Suprapubic skin (tissue), 4 donors: ENCODE data around the gene PDLIM3. TPM values are rescaled to one million over a fixed set of nuclear protein-coding genes. Genes with fewer than 3 reads are reported as not detected.

ENCODE experiments used
- DNase-seq, 2 donors: peaks; one replicate each; pipeline ENCODE4 v3.0.0-alpha.2; 2019; ENCODE audit warnings: low spot score in 2 of 2
- H3K27ac ChIP-seq: fragments of 200-600 bp; sonication (generic); one replicate; pipeline ENCODE4 v1.5.1; 2019
- H3K27me3 ChIP-seq: fragments of 200-600 bp; sonication (generic); one replicate; pipeline ENCODE4 v1.5.1; 2019
- H3K36me3 ChIP-seq: fragments of 200-600 bp; sonication (generic); one replicate; pipeline ENCODE4 v1.5.1; 2019
- H3K4me1 ChIP-seq: fragments of 200-600 bp; sonication (generic); one replicate; pipeline ENCODE4 v1.5.1; 2019
- H3K4me3 ChIP-seq: fragments of 200-600 bp; sonication (generic); one replicate; pipeline ENCODE4 v1.5.1; 2019; ENCODE audit warnings: mild to moderate bottlenecking
- H3K9me3 ChIP-seq: fragments of 200-600 bp; sonication (generic); one replicate; pipeline ENCODE4 v1.5.1; 2019
- CTCF ChIP-seq, 2 donors: fragments of 200-600 bp in 1 of 2; fragments of 450-650 bp in 1 of 2; sonication (generic) in 1 of 2; IDR thresholded peaks; one replicate each; pipeline ENCODE4 v1.5.1; 2016 to 2019; ENCODE audit warnings: antibody characterized with exemption in 2 of 2, mild to moderate bottlenecking in 1 of 2, moderate library complexity in 1 of 2
- EP300 ChIP-seq: sonication (generic); formaldehyde crosslinking; IDR thresholded peaks from one replicate; pipeline ENCODE4 v1.6.1; 2017; ENCODE audit warnings: antibody characterized with exemption
- POLR2A ChIP-seq, 2 donors: fragments of 450-650 bp; IDR thresholded peaks; one replicate each; pipeline ENCODE4 v1.6.1; 2017; ENCODE audit warnings: antibody characterized with exemption in 2 of 2, mild to moderate bottlenecking in 2 of 2, moderate library complexity in 2 of 2
- POLR2AphosphoS5 ChIP-seq, 3 donors: sonication (generic); formaldehyde crosslinking; IDR thresholded peaks; one replicate each; pipeline ENCODE4 v1.6.1; 2017; ENCODE audit warnings: antibody characterized with exemption in 3 of 3
- WGBS: methylation state at CpG from one replicate; pipeline ENCODE4 v1.1.5; 2018; 5-methylcytosine and 5-hydroxymethylcytosine counted together
- total RNA-seq, 4 donors: library from RNA; depleted of rRNA; stranded (reverse); fragments of >200 nt; gene quantifications; one replicate each; pipeline ENCODE4 v1.1.0, GENCODE V29; 2016

PDLIM3 gene
- total RNA-seq, 4 donors from 2014 or later, result 13.9 to 31.4 (median 23.1) TPM

GRCh38 chr4:185550933-185551332 lies 15.6 kb upstream of the PDLIM3 start:
- H3K4me1 ChIP-seq, result no peaks in the 10 kb centered on the region
- H3K36me3 ChIP-seq, result no peaks in the 10 kb centered on the region
- no peak for DNase-seq
- 29% methylated on average over 1 of the region's 1 CpG for WGBS
- H3K27me3 ChIP-seq, result no peaks in the 10 kb centered on the region
- TF ChIP-seq POLR2A (IDR thresholded peaks at IDR 0.05) (no peak), EP300 (no peak), CTCF (IDR thresholded peaks at IDR 0.05) (no peak), POLR2AphosphoS5 (IDR thresholded peaks at IDR 0.05) (no peak)
- no peaks in the 10 kb centered on the region for H3K9me3 ChIP-seq
- H3K27ac ChIP-seq, result no peak overlapping the region
- H3K4me3 ChIP-seq, result no peak overlapping the region

- TF ChIP-seq EP300, result no peak
- no peak overlapping the region for H3K4me3 ChIP-seq
- H3K9me3 ChIP-seq, result no peaks in the 10 kb centered on the region
- DNase-seq, result no peak
- H3K4me1 ChIP-seq, result no peaks in the 10 kb centered on the region
- WGBS, result 72% methylated on average over 2 of the region's 2 CpGs
- H3K27me3 ChIP-seq, result no peaks in the 10 kb centered on the region
- H3K36me3 ChIP-seq, result no peaks in the 10 kb centered on the region
- no peak overlapping the region for H3K27ac ChIP-seq
These were observed 13.9 kb upstream of the PDLIM3 start for GRCh38 chr4:185549095-185549639.

- no peak for TF ChIP-seq POLR2AphosphoS5 (IDR thresholded peaks at IDR 0.05)
- no peak for TF ChIP-seq POLR2A (IDR thresholded peaks at IDR 0.05)
- no peak for TF ChIP-seq CTCF (IDR thresholded peaks at IDR 0.05)
- TF ChIP-seq EP300, result no peak
- Histone ChIP-seq H3K9me3 (no peaks in the 10 kb centered on the region), H3K27me3 (no peaks in the 10 kb centered on the region), H3K4me3 (no peak overlapping the region), H3K36me3 (no peaks in the 10 kb centered on the region), H3K27ac (no peak overlapping the region), H3K4me1 (no peaks in the 10 kb centered on the region)
- WGBS, result 88% methylated on average over 1 of the region's 1 CpG
- no peak for DNase-seq
These were observed 13.3 kb upstream of the PDLIM3 start for GRCh38 chr4:185548587-185548986.

- Histone ChIP-seq H3K4me3 (no peak overlapping the region), H3K36me3 (no peaks in the 10 kb centered on the region), H3K27ac (no peak overlapping the region), H3K27me3 (no peaks in the 10 kb centered on the region), H3K4me1 (no peaks in the 10 kb centered on the region), H3K9me3 (no peaks in the 10 kb centered on the region)
- no peak for DNase-seq
- WGBS, result 86% methylated on average over 6 of the region's 6 CpGs
- no peak for TF ChIP-seq POLR2A (IDR thresholded peaks at IDR 0.05)
- TF ChIP-seq CTCF (IDR thresholded peaks at IDR 0.05), result no peak
- TF ChIP-seq EP300, result no peak
- TF ChIP-seq POLR2AphosphoS5 (IDR thresholded peaks at IDR 0.05), result no peak
These were observed 11.0 kb upstream of the PDLIM3 start for GRCh38 chr4:185546335-185546734.

GRCh38 chr4:185542626-185543315 lies 7.5 kb upstream of the PDLIM3 start:
- Histone ChIP-seq H3K27ac (no peak overlapping the region), H3K4me3 (no peak overlapping the region), H3K36me3 (no peaks in the 10 kb centered on the region), H3K4me1 (no peaks in the 10 kb centered on the region), H3K9me3 (no peaks in the 10 kb centered on the region), H3K27me3 (no peaks in the 10 kb centered on the region)
- DNase-seq, result no peak
- 77% methylated on average over 14 of the region's 14 CpGs for WGBS
- no peak for TF ChIP-seq CTCF (IDR thresholded peaks at IDR 0.05)
- TF ChIP-seq EP300, result no peak
- no peak for TF ChIP-seq POLR2AphosphoS5 (IDR thresholded peaks at IDR 0.05)
- TF ChIP-seq POLR2A (IDR thresholded peaks at IDR 0.05), result no peak
